ENCODE data around the gene CYP2D6. TPM values are rescaled to one million over a fixed set of nuclear protein-coding genes. Genes with fewer than 3 reads are reported as not detected.

CYP2D6 gene
- total RNA-seq, 1 donor from 2014 or later, result 0.16 TPM

DNA sequence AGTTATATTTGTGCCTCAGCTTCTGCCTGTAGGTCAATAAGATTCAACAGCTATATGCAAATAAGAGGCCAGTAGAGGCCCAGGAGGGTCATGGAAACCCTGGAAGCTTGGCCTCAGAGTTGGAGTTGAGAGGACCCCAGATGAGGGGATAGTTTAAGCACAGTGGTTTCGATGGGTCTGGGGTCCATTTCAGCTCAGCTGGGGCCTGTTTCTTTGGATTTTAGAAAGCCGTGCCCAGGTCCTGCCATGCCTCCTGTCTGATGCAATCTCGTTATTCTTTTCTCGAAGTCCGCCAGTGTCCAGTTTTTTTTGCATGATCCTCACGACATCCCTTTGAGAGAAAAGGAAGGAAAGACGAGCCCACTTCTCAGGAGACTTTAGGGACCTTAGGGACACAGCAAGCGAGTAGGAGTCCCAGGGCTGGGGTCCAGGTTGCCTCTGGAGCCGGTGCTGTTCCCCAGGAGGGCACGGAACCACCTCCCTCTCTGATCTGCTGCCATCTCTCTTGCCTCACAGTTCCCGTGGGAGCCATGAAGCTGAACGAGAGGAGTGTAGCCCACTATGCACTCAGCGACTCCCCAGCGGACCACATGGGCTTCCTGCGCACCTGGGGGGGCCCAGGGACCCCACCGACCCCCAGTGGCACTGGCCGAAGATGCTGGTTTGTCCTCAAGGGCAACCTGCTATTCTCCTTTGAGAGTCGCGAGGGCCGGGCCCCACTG is 53.7 kb downstream of the CYP2D6 start:
- Histone ChIP-seq H3K9me3 (replicated peaks) (no peaks in the 10 kb centered on the region), H3K4me3 (no peak overlapping the region)

More for the DNA sequence above, 53.7 kb downstream of the CYP2D6 start:
- TF ChIP-seq, protein P1, sequence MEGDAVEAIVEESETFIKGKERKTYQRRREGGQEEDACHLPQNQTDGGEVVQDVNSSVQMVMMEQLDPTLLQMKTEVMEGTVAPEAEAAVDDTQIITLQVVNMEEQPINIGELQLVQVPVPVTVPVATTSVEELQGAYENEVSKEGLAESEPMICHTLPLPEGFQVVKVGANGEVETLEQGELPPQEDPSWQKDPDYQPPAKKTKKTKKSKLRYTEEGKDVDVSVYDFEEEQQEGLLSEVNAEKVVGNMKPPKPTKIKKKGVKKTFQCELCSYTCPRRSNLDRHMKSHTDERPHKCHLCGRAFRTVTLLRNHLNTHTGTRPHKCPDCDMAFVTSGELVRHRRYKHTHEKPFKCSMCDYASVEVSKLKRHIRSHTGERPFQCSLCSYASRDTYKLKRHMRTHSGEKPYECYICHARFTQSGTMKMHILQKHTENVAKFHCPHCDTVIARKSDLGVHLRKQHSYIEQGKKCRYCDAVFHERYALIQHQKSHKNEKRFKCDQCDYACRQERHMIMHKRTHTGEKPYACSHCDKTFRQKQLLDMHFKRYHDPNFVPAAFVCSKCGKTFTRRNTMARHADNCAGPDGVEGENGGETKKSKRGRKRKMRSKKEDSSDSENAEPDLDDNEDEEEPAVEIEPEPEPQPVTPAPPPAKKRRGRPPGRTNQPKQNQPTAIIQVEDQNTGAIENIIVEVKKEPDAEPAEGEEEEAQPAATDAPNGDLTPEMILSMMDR (IDR thresholded peaks at IDR 0.05; ENCODE audit: borderline replicate concordance), result no peak
- intact Hi-C loops (cut with micrococcal nuclease), result no loop called here
- H3K36me3 ChIP-seq, result peaks cover 23% of the 10 kb centered on the region
- H3K27me3 ChIP-seq (ENCODE audit: low read depth), result no peaks in the 10 kb centered on the region
- no peak overlapping the region for H3K27ac ChIP-seq (replicated peaks)
- H3K4me1 ChIP-seq, result peaks cover 79% of the 10 kb centered on the region
- no peak for DNase-seq

Other genes starting within 250 kb of the CYP2D6 start
- 2.2 TPM for gene SHISA8, start 215.7 kb downstream of the CYP2D6 start, total RNA-seq
- 0.55 TPM for gene TNFRSF13C, start 204.0 kb downstream of the CYP2D6 start, total RNA-seq
- 0.47 TPM for gene CENPM, start 183.7 kb downstream of the CYP2D6 start, total RNA-seq
- gene SEPTIN3, start 161.4 kb downstream of the CYP2D6 start, total RNA-seq, result not detected
- gene WBP2NL, start 132.0 kb downstream of the CYP2D6 start, total RNA-seq, result 0.22 TPM
- gene NAGA, start 60.0 kb downstream of the CYP2D6 start, total RNA-seq, result 11.7 TPM
- gene PHETA2, start 56.6 kb downstream of the CYP2D6 start, total RNA-seq, result 3.4 TPM
- gene SMDT1, start 51.1 kb downstream of the CYP2D6 start, total RNA-seq, result 153 TPM
- gene NDUFA6, start 40.0 kb downstream of the CYP2D6 start, total RNA-seq, result 270 TPM
- gene TCF20, start 139.8 kb upstream of the CYP2D6 start, total RNA-seq, result 17.2 TPM